Neural crest cell (in vitro differentiated cells): ENCODE measurements around the gene PLCL2. TPM values are rescaled to one million over a fixed set of nuclear protein-coding genes. Genes with fewer than 3 reads are reported as not detected.

Experiments used
- DNase-seq: peaks from one replicate; pipeline ENCODE4 v3.0.0; 2021; ENCODE audit warnings: low read depth, mixed read lengths, low spot score
- H3K27ac Mint-ChIP-seq: one replicate; pipeline ENCODE4 v1.8.0; 2021; ENCODE audit warnings: mild to moderate bottlenecking, mixed read lengths; ENCODE audit not compliant: unreplicated experiment
- H3K27me3 Mint-ChIP-seq: 2 replicates; pipeline ENCODE4 v1.8.0; 2021; ENCODE audit warnings: low read depth, mild to moderate bottlenecking, mixed read lengths
- H3K36me3 Mint-ChIP-seq: 2 replicates; pipeline ENCODE4 v1.8.0; 2021; ENCODE audit warnings: low read depth, mild to moderate bottlenecking, mixed read lengths
- H3K4me1 Mint-ChIP-seq: 2 replicates; pipeline ENCODE4 v1.8.0; 2021; ENCODE audit warnings: mixed read lengths
- H3K4me3 Mint-ChIP-seq: one replicate; pipeline ENCODE4 v1.8.0; 2021; ENCODE audit warnings: mild to moderate bottlenecking, mixed read lengths
- H3K9me3 Mint-ChIP-seq: 2 replicates; pipeline ENCODE4 v1.8.0; 2021; ENCODE audit warnings: mixed read lengths
- total RNA-seq: library from RNA; stranded (reverse); gene quantifications from 2 replicates; pipeline ENCODE4 v1.2.1, GENCODE V29; 2021
- TF ChIP-seq, protein P1 (sequence below): fragments of 200-600 bp; sonication (generic); conservative IDR thresholded peaks from 2 replicates; pipeline ENCODE4 v1.5.0; 2021; ENCODE audit warnings: antibody characterized with exemption, mild to moderate bottlenecking

The PLCL2 gene
- total RNA-seq, 1 donor from 2014 or later: 10.5 TPM

- no peaks in the 10 kb centered on the region for H3K9me3 Mint-ChIP-seq
- no peaks in the 10 kb centered on the region for H3K4me1 Mint-ChIP-seq
- no peak overlapping the region for H3K27ac Mint-ChIP-seq
- H3K36me3 Mint-ChIP-seq: no peaks in the 10 kb centered on the region
- H3K27me3 Mint-ChIP-seq: no peaks in the 10 kb centered on the region
- TF ChIP-seq, protein P1, sequence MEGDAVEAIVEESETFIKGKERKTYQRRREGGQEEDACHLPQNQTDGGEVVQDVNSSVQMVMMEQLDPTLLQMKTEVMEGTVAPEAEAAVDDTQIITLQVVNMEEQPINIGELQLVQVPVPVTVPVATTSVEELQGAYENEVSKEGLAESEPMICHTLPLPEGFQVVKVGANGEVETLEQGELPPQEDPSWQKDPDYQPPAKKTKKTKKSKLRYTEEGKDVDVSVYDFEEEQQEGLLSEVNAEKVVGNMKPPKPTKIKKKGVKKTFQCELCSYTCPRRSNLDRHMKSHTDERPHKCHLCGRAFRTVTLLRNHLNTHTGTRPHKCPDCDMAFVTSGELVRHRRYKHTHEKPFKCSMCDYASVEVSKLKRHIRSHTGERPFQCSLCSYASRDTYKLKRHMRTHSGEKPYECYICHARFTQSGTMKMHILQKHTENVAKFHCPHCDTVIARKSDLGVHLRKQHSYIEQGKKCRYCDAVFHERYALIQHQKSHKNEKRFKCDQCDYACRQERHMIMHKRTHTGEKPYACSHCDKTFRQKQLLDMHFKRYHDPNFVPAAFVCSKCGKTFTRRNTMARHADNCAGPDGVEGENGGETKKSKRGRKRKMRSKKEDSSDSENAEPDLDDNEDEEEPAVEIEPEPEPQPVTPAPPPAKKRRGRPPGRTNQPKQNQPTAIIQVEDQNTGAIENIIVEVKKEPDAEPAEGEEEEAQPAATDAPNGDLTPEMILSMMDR: no peak
- DNase-seq: no peak
- H3K4me3 Mint-ChIP-seq: no peak overlapping the region
These were observed 102.4 kb downstream of the PLCL2 start for GRCh38 chr3:16987141-16987540.

GRCh38 chr3:16990163-16990562, 105.4 kb downstream of the PLCL2 start:
- H3K9me3 Mint-ChIP-seq: no peaks in the 10 kb centered on the region
- TF ChIP-seq, protein P1: no peak
- no peak overlapping the region for H3K27ac Mint-ChIP-seq
- H3K4me3 Mint-ChIP-seq: no peak overlapping the region
- H3K27me3 Mint-ChIP-seq: no peaks in the 10 kb centered on the region
- H3K36me3 Mint-ChIP-seq: no peaks in the 10 kb centered on the region
- H3K4me1 Mint-ChIP-seq: no peaks in the 10 kb centered on the region
- no peak for DNase-seq

- no peak overlapping the region for H3K27ac Mint-ChIP-seq
- H3K27me3 Mint-ChIP-seq: no peaks in the 10 kb centered on the region
- DNase-seq: no peak
- TF ChIP-seq, protein P1: no peak
- H3K4me1 Mint-ChIP-seq: no peaks in the 10 kb centered on the region
- H3K9me3 Mint-ChIP-seq: no peaks in the 10 kb centered on the region
- H3K4me3 Mint-ChIP-seq: no peak overlapping the region
- no peaks in the 10 kb centered on the region for H3K36me3 Mint-ChIP-seq
These were observed 107.4 kb downstream of the PLCL2 start for GRCh38 chr3:16992198-16992597.

GRCh38 chr3:16993227-16993626, 108.5 kb downstream of the PLCL2 start:
- Mint-ChIP-seq H3K4me3 (no peak overlapping the region), H3K27me3 (no peaks in the 10 kb centered on the region), H3K9me3 (no peaks in the 10 kb centered on the region), H3K27ac (no peak overlapping the region), H3K4me1 (no peaks in the 10 kb centered on the region), H3K36me3 (no peaks in the 10 kb centered on the region)
- TF ChIP-seq, protein P1: no peak
- DNase-seq: no peak

DNA sequence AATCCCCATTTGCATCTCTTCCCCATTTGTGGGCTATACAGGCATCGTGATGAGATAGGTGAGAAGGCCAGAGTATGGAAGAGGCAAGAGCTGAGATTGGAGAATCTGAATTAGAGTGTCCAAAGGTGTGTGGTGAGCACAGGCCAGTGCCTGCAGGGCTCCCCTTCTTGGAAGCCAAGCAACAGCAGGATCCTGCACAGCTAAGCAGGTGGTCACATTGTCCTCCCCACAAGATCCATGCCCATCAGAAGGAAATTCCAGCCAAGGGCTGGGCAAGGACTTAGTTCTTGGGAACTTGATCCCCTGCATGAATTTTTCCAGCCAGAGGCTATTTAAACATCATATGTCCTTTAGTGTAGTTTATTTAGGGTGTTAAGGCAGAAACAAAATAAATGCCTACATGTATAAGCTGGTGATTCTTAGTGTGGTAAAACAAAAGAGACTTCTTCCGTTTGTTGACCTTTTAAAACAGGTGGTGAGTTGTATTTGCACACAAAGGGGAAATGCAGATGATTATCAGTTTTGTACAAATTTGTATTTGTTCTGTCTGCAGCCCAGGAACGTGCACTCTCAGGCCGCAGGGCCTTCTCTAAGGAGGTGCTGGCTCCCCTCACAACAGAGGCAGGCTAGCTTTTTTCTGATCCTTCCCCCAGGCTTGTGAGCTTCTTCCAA, 110.2 kb downstream of the PLCL2 start:
- Mint-ChIP-seq H3K4me1 (no peaks in the 10 kb centered on the region), H3K27ac (no peak overlapping the region), H3K9me3 (no peaks in the 10 kb centered on the region), H3K4me3 (no peak overlapping the region), H3K27me3 (no peaks in the 10 kb centered on the region), H3K36me3 (no peaks in the 10 kb centered on the region)
- no peak for DNase-seq
- TF ChIP-seq, protein P1: no peak
